Posterior cingulate gyrus (tissue), 11 donors: ENCODE measurements around the gene SPATA31C1.
A peak's percentile ranks its signal among the peaks of the same experiment; 100 is the strongest.
"Not testable (repeated sequence)": the region's sequence is repeated elsewhere in the genome, so short reads cannot be mapped to it uniquely, and the experiment has no call there.

Experiments used
- DNase-seq, 10 donors: peaks; one replicate each; pipeline versions ENCODE4 v3.0.0 to v3.0.0-alpha.2; 2020 to 2021; ENCODE audit warnings: mixed read lengths in 3 of 10
- intact Hi-C: fragments of 100-400 bp; cut with DNase I; formaldehyde crosslinking; loops from one replicate; pipeline ENCODE4 v1.15.1; 2023

Gene SPATA31C1

GRCh38 chr9:87917662-87918061 lies at the start of gene SPATA31C1:
Gene SPATA31C1 (plus strand): TSS chr9:87917962.
- DNase-seq, intact Hi-C loops: not testable (repeated sequence)

GRCh38 chr9:87868175-87868574 lies 49.6 kb upstream of the SPATA31C1 start:
- intact Hi-C loops = no loop called here

GRCh38 chr9:87868635-87869034 lies 49.1 kb upstream of the SPATA31C1 start:
- DNase-seq = peak in 1 of 10 donors; percentile 57
- intact Hi-C loops = no loop called here

More at GRCh38 chr9:87868175-87868574, 49.6 kb upstream of the SPATA31C1 start:
- DNase-seq = no peak

- intact Hi-C loops = no loop called here
- peak in 1 of 10 donors; percentile 28 for DNase-seq
Measured at GRCh38 chr9:87869082-87869481, 48.7 kb upstream of the SPATA31C1 start.

GRCh38 chr9:87871425-87872078 lies 46.2 kb upstream of the SPATA31C1 start:
- DNase-seq = peak in 2 of 10 donors; percentile 5 to 32
- intact Hi-C loops = no loop called here

GRCh38 chr9:87872079-87872624 lies 45.6 kb upstream of the SPATA31C1 start:
- intact Hi-C loops = no loop called here
- DNase-seq = peak in 8 of 10 donors; percentile 33 to 92 (median 68)

GRCh38 chr9:87873607-87874303 lies 44.0 kb upstream of the SPATA31C1 start:
- intact Hi-C loops = no loop called here
- peak in 3 of 10 donors; percentile 4 to 50 (median 8) for DNase-seq

- intact Hi-C loops = no loop called here
- no peak for DNase-seq
Measured at GRCh38 chr9:87874304-87874623, 43.5 kb upstream of the SPATA31C1 start.

- intact Hi-C loops = no loop called here
- DNase-seq = no peak
Measured at GRCh38 chr9:87875060-87875459, 42.7 kb upstream of the SPATA31C1 start.

GRCh38 chr9:87875831-87876545 lies 41.8 kb upstream of the SPATA31C1 start:
- DNase-seq = peak in 4 of 10 donors; percentile 3 to 52 (median 24)
- intact Hi-C loops = no loop called here

GRCh38 chr9:87876708-87877107 lies 41.1 kb upstream of the SPATA31C1 start:
- intact Hi-C loops = no loop called here
- DNase-seq = peak in 1 of 10 donors; percentile 38

- intact Hi-C loops = no loop called here
- no peak for DNase-seq
Measured at GRCh38 chr9:87878989-87879511, 38.7 kb upstream of the SPATA31C1 start.

GRCh38 chr9:87880116-87880515 lies 37.6 kb upstream of the SPATA31C1 start:
- intact Hi-C loops = no loop called here
- no peak for DNase-seq

- DNase-seq = peak in 1 of 10 donors; percentile 16
- intact Hi-C loops = no loop called here
Measured at GRCh38 chr9:87880683-87881082, 37.1 kb upstream of the SPATA31C1 start.

- DNase-seq = peak in 2 of 10 donors; percentile 2 to 38
- intact Hi-C loops = no loop called here
Measured at GRCh38 chr9:87882627-87883026, 35.1 kb upstream of the SPATA31C1 start, which contains the start of gene SPATA31E1. Gene SPATA31E1 (plus strand): TSS chr9:87882877. CDS start chr9:87882892, 15 bp downstream.

- peak in 3 of 10 donors; percentile 2 to 71 (median 53) for DNase-seq
- intact Hi-C loops = no loop called here
Measured at GRCh38 chr9:87883274-87883673, 34.5 kb upstream of the SPATA31C1 start.

- peak in 4 of 10 donors; percentile 8 to 75 (median 40) for DNase-seq
- intact Hi-C loops = no loop called here
Measured at GRCh38 chr9:87883990-87884389, 33.8 kb upstream of the SPATA31C1 start.

GRCh38 chr9:87884578-87885459 lies 32.9 kb upstream of the SPATA31C1 start:
- intact Hi-C loops = no loop called here
- DNase-seq = peak in 3 of 10 donors; percentile 7 to 70 (median 63)

GRCh38 chr9:87885484-87886189 lies 32.1 kb upstream of the SPATA31C1 start:
- peak in 2 of 10 donors; percentile 39 to 42 for DNase-seq
- intact Hi-C loops = no loop called here
